Measurements from ENCODE around the gene USP17L12.
"Not testable (repeated sequence)": the region's sequence is repeated elsewhere in the genome, so short reads cannot be mapped to it uniquely, and the experiment has no call there.

GRCh38 chr4:9267319-9267718, 47.4 kb downstream of the USP17L12 start, which contains the start of gene USP17L22:
- TF ChIP-seq POLR2AphosphoS5, CTCF (IDR thresholded peaks at IDR 0.05): not testable (repeated sequence)

All from sigmoid colon (tissue), 4 donors.